NCI-H1694 treated with DMSO at 0.1 percent for 48 hours (cell line): Measurements from ENCODE around the gene DIAPH1.
A peak's percentile ranks its signal among the peaks of the same experiment; 100 is the strongest.

Experiments used
- DNase-seq: peaks from one replicate; lab custom pipeline; 2025; lab: John Stamatoyannopoulos, UW

The DIAPH1 gene

GRCh38 chr5:141639357-141640050 is 20.7 kb upstream of the DIAPH1 start:
- no peak for DNase-seq

DNA sequence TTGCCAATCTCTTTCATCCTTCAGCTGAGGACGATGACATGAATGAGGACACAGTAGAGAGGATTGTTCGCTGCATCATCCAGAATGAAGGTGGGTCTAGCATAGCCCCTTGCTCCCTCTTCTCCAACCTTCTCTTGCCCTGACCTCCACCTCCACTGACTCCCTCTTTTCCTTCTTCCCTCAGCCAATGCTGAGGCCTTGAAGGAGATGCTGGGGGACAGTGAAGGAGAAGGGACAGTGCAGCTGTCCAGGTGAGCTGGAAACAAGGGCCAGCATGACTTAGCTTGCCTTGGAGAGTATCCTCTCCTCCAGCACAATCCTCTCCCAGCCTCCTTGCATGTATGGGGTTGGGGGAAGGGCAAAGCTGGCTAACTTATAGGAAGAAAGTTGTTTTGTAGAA is 20.0 kb upstream of the DIAPH1 start:
- DNase-seq = no peak

DNA sequence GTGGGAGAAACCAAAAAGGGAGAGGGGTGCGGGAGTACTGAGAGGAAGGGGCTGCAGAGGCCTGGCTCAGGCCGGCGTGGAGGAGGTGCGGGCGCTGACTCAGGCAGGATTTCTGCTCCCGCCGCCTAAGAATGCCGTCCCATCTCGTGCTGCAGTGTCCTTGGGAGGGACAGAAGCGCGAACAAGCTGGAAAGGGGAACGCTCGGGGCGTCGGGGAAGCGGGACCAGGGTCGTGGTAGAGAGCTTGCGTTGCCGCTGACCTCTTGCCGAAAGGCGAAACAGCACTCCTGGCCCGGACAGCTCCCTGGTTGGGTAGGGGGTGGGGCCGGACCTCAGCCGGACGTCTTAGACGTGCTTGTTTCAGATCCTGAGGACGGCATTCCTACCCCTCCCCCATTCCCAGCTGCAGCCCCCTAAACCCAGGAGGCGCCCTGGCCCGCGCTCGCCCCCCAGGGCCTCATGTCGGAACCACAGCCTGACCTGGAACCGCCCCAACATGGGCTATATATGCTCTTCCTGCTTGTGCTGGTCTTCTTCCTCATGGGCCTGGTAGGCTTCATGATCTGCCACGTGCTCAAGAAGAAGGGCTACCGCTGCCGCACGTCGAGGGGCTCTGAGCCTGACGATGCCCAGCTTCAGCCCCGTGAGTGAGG is 19.1 kb upstream of the DIAPH1 start:
- DNase-seq = no peak

DNA sequence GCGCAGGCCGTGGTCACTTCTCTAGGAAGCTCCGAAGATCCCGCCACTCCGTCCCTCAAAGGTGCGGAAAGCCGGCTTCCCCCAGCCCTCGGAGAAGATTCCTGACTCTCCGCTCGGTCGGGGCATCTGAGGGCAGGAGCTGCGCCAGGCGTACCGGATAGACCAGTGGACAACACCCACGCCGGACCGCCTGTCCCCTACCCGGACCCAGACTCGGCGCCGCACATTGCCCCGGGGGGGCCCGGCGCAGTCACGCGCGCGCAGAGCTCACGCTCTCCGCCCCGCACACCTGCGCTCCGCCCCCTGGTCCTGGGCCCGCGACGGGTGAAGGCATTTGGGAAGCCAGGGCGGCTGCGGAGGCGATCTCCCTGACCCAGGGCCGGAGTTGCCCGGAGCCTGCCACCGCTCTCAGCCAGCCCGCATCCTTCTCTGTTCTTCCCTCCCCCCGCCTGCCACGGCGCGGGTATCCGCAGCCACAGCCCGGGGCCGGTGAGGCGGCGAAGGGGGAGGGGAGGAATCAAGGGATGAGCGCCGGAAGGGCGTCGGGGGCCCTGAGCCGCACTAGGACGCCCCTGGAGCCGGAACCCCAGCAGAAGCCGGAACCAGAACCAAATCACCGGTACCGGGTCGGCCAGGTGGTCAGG is 18.4 kb upstream of the DIAPH1 start:
- no peak for DNase-seq

- peak; percentile 76 for DNase-seq
These were observed 17.8 kb upstream of the DIAPH1 start, which contains the start of the genes HDAC3 and RELL2 for GRCh38 chr5:141636413-141637122. TSS of gene HDAC3 (minus strand) at chr5:141636849. CDS start at chr5:141636790, 59 bp downstream. TSS of gene RELL2 (plus strand) at chr5:141636997. CDS start at chr5:141638226, 1,229 bp downstream.

DNA sequence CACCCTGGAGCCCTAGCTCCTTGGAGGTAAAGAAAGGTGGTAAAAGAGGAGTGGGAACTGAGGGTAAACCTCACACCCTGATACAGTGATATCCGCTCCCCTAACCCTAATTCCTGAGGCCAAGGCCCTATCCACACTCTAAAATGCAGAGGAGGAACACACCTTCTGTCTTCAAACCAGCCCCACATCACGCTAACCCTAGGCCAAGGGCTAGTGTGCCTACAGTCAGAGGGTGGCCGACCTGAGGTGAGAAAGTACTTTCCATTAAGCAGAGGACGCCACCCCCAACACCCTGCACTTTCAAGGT is 17.3 kb upstream of the DIAPH1 start:
- no peak for DNase-seq

DNA sequence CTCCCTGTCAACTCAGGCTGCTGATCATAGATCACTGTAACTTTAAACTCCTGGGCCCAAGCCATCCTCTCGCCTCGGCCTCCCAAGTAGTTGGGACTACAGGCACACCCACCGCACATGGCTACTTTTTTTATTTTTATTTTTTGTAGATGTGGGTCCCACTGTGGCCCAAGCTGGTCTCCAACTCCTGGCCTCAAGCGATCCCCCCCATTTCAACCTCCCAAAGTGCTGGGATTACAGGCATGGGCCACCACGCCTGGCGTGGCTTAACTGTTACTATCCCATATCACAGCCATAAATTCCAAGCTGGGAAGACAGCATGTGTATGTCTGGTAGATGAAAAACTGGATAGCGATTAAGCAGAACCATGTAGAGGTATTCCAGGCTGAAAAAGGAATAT is 16.8 kb upstream of the DIAPH1 start:
- DNase-seq = no peak

- no peak for DNase-seq
These were observed 15.9 kb upstream of the DIAPH1 start for GRCh38 chr5:141634720-141635119.

- DNase-seq = no peak
These were observed 15.2 kb upstream of the DIAPH1 start for GRCh38 chr5:141633871-141634561.

DNA sequence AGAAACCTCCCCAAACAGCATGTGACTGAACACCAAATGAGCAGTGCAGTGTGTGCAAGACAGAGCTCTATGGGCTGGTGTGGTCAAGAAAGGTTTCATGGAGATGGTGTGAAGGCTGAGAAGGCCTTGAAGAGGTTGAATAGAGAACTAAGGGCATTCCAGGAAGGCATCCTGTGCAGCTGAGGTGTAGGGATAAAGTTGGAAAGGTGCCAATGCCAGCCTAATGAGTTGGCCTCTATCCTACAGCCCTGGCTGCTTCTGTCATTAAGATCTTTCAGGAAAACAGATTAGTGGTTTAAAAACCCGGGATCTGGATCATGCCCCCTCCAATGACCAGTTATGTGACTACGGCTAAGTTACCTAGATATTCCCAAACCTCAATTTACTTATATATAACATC is 13.8 kb upstream of the DIAPH1 start:
- no peak for DNase-seq

- DNase-seq = no peak
These were observed 11.9 kb upstream of the DIAPH1 start for GRCh38 chr5:141630570-141631140.

- no peak for DNase-seq
These were observed 9.5 kb upstream of the DIAPH1 start for GRCh38 chr5:141628175-141628788.

- DNase-seq = no peak
These were observed 4.8 kb upstream of the DIAPH1 start for GRCh38 chr5:141623611-141624010.

DNA sequence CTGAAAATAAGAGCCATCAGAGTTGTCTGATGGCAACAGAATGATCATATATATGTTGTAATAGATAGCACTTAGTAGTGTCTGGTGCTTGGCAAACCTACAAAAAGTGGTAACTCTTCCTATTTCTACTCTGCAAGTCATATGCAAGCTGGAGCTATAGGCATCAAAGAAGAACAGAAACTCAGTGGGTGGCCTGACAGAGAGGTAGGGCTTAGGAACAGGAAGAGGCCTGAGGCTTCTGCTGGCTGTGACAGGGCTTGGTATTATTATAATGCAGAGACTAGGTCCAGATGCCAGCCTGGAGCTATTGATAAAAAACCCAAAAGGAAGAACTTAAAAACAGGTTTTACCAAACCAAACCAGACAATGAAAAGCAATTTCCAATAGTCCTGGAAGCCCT is 4.4 kb upstream of the DIAPH1 start:
- no peak for DNase-seq

- no peak for DNase-seq
These were observed 583 bp downstream of the DIAPH1 start for GRCh38 chr5:141618030-141618803.

DNA sequence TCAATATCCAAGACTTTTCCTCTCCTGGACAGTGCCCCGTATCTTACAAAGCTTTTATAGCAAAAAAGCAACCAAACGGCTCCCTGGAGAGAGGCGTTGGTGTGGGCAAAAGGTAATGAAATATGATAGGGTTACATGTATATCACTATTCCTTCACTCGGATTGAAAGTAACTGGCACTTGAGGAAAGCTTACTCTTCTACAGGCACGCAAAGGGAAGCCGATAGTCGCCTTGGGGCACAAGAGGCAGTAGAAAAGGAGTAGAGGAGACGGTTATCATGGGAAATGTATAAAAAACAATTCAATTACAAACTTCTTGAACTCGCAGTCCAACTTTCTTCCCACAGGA is 1.1 kb downstream of the DIAPH1 start:
- DNase-seq = no peak

- DNase-seq = no peak
These were observed 1.7 kb downstream of the DIAPH1 start for GRCh38 chr5:141617128-141617527.

DNA sequence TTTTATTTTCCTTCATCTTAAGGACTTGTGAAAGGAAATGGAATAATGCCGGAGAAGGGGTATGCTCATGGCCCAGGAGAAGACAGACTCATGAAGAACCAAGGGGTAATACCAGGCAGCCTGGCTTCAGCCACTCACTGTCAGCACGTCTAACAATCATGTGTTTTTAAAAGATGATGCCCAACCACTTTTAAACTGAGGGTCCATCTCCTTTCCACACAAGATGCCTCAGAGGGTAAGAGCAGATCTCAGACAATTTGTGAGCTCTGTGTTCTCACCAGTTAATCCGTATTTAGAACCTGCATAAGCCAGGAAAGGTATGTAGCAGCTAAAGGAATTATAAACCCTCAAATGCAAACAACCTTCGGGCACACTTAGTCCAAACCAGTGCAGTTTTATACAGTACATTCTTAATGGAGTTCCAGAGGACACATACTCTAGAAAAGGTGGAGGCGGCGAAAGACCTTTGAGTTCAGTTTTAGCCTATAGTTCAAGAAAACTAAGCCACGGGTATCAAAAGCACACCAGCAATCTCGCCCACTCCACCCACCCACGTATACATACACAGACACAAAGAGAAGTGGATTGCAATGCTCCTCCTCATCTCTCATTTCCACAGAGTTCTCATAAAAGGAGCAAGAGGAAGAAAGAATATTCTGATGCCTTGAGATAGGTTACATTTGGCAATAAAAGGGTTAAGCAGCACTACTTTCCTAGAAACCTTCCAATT is 2.6 kb downstream of the DIAPH1 start:
- no peak for DNase-seq

DNA sequence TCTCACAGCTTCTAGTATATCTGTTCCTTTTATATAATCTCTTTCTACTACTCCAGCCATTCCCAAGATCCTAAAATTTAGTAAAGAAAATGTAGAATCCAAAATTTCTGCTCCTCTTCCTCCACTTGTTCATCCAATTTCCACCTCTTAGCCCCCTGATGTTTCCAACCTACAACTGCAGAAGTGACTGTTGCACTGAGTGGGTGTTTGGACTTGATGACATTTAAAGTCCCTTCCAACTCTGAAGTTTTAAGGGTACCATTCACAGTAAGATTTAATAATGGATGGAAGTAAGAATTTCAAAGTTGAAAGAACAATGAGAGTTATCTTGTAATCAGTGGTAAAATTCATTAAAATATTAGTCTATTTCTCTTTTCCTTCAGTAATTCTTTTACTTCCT is 5.5 kb downstream of the DIAPH1 start:
- DNase-seq = no peak

DNA sequence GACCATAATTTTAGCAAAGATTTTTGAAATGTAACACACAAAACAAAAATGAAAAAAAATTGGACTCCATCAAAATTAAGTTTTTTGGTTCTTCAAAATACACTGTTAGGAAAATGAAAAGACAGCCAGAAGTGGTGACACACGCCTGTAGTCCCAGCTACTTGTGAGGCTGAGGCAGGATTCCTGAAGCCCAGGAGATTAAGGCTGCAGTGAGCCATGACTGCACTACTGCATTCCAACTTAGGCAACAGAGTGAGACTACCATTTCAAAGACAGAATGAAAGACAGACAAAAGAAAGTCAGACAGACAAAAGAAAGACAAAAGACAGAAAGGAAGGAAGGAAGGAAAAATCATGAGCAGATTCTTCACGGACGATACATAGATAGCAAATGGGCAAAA is 7.5 kb downstream of the DIAPH1 start:
- DNase-seq = no peak
